COLO829 (cell line): ENCODE measurements around the gene NIPSNAP2.
"Not testable (repeated sequence)": the region's sequence is repeated elsewhere in the genome, so short reads cannot be mapped to it uniquely, and the experiment has no call there.

Experiments used
- DNase-seq: peaks from one replicate; pipeline ENCODE4 v3.0.0; 2012; ENCODE audit warnings: low spot score

Gene NIPSNAP2

GRCh38 chr7:55964261-55965099 is at the start of gene NIPSNAP2:
Gene NIPSNAP2, plus strand, starts transcription at chr7:55964585. Its CDS starts 25 bp downstream, at chr7:55964610.
- peak; percentile 53 for DNase-seq

GRCh38 chr7:55917771-55918170 is 46.6 kb upstream of the NIPSNAP2 start:
- DNase-seq: no peak

GRCh38 chr7:55928006-55928767 is 36.2 kb upstream of the NIPSNAP2 start:
- DNase-seq: no peak

GRCh38 chr7:55931421-55932151 is 32.8 kb upstream of the NIPSNAP2 start:
- DNase-seq: no peak

GRCh38 chr7:55939514-55940123 is 24.8 kb upstream of the NIPSNAP2 start:
- no peak for DNase-seq

GRCh38 chr7:55946545-55946944 is 17.8 kb upstream of the NIPSNAP2 start:
- no peak for DNase-seq

- peak; percentile 99 for DNase-seq
Observed at GRCh38 chr7:55951637-55952351, 12.6 kb upstream of the NIPSNAP2 start, which contains the start of gene MRPS17. Gene MRPS17, plus strand, starts transcription at chr7:55951877. Its CDS starts 1,319 bp downstream, at chr7:55953196.

- not testable (repeated sequence) for DNase-seq
Observed at GRCh38 chr7:55952352-55952671, 12.1 kb upstream of the NIPSNAP2 start.

GRCh38 chr7:55953707-55954475 is 10.5 kb upstream of the NIPSNAP2 start:
- no peak for DNase-seq

GRCh38 chr7:55957190-55957589 is 7.2 kb upstream of the NIPSNAP2 start:
- no peak for DNase-seq

- DNase-seq: no peak
Observed at GRCh38 chr7:55962014-55962413, 2.4 kb upstream of the NIPSNAP2 start.

- no peak for DNase-seq
Observed at GRCh38 chr7:55963584-55964168, 709 bp upstream of the NIPSNAP2 start.

- no peak for DNase-seq
Observed at GRCh38 chr7:55965100-55965470, 700 bp downstream of the NIPSNAP2 start.

- no peak for DNase-seq
Observed at GRCh38 chr7:55965805-55966421, 1.5 kb downstream of the NIPSNAP2 start.

GRCh38 chr7:55966851-55967250 is 2.5 kb downstream of the NIPSNAP2 start:
- DNase-seq: no peak

- no peak for DNase-seq
Observed at GRCh38 chr7:55969391-55969790, 5.0 kb downstream of the NIPSNAP2 start.

- no peak for DNase-seq
Observed at GRCh38 chr7:55970561-55970960, 6.2 kb downstream of the NIPSNAP2 start.

- DNase-seq: no peak
Observed at GRCh38 chr7:55970978-55971377, 6.6 kb downstream of the NIPSNAP2 start.

GRCh38 chr7:55973747-55974250 is 9.4 kb downstream of the NIPSNAP2 start:
- DNase-seq: no peak
